HepG2 (cell line): ENCODE results near the gene TNNT1. TPM values are rescaled to one million over a fixed set of nuclear protein-coding genes. Genes with fewer than 3 reads are reported as not detected.

Source experiments
- ATAC-seq: fragments of 200-7000 bp; cut with Tn5 transposase; 3 replicates; pipeline ENCODE4 v1.9.1; 2020; ENCODE audit warnings: mild to moderate bottlenecking, moderate library complexity
- BruUV-seq: library from RNA; stranded (reverse); fragments of 400-500 nt; replicated peaks from 2 replicates; lab custom pipeline; 2021; lab: Mats Ljungman, UMichigan
- CTCF ChIA-PET: fragments of 300-600 bp; formaldehyde crosslinking; extraction: SDS; loops from one replicate; lab custom pipeline; 2021; ENCODE audit warnings: low total read pairs, inconsistent platforms, low intra/inter-chr PET ratio; lab: Yijun Ruan, JAX
- POLR2A ChIA-PET: fragments of 350-600 bp; sonication (Branson Sonifier 250); formaldehyde crosslinking; loops from one replicate; lab custom pipeline; 2020; ENCODE audit warnings: antibody characterized with exemption, inconsistent platforms; lab: Yijun Ruan, JAX
- DNase-seq: peaks from one replicate; pipeline ENCODE4 v3.0.0-alpha.2; 2015; ENCODE audit warnings: low spot score
- FAIRE-seq: peaks from 3 replicates; lab custom pipeline; 2011; peaks lifted over from hg19 to GRCh38; lab: Jason Lieb, UNC
- H2AFZ ChIP-seq: one replicate; pipeline ENCODE4 v1.6.1; 2011; ENCODE audit warnings: low read length, inconsistent platforms
- H3K27ac ChIP-seq: fragments of 300-600 bp; 3 replicates; pipeline ENCODE4 v1.8.0; 2011; ENCODE audit warnings: mixed run types, mild to moderate bottlenecking, mixed read lengths, low read length, inconsistent platforms; ENCODE audit not compliant: insufficient read depth; ENCODE audit errors: extremely low read length
- H3K27me3 ChIP-seq, 2 experiments: fragments of 200-600 bp in 1 of 2; 2 replicates in 1 of 2; 3 replicates in 1 of 2; pipeline versions ENCODE4 v1.6.0 to v1.8.0; 2011; ENCODE audit warnings: low read length in 2 of 2, mild to moderate bottlenecking in 2 of 2, moderate library complexity in 2 of 2, inconsistent platforms in 1 of 2; ENCODE audit not compliant: insufficient read depth in 2 of 2, control insufficient read depth in 1 of 2
- H3K36me3 ChIP-seq, 2 experiments: fragments of 200-600 bp in 1 of 2; replicated peaks in 1 of 2; 2 replicates in 1 of 2; 3 replicates in 1 of 2; pipeline versions ENCODE4 v1.5.1 to v1.8.0; 2011; ENCODE audit warnings: low read length in 2 of 2, inconsistent platforms in 1 of 2; ENCODE audit not compliant: insufficient read depth in 2 of 2, control insufficient read depth in 1 of 2
- H3K4me1 ChIP-seq: 2 replicates; pipeline ENCODE4 v1.5.1; 2012; ENCODE audit warnings: low read length, inconsistent platforms; ENCODE audit not compliant: insufficient read depth
- H3K4me2 ChIP-seq: 2 replicates; pipeline ENCODE4 v1.6.0; 2011; ENCODE audit warnings: low read depth, low read length, inconsistent platforms
- H3K4me3 ChIP-seq, 3 experiments: fragments of 200-600 bp in 1 of 3; sonication (generic), shearing (Covaris generic) in 1 of 3; replicated peaks in 1 of 3; 2 replicates each; pipeline ENCODE4 v1.5.1; 2011 to 2016; ENCODE audit warnings: low read length in 3 of 3, inconsistent platforms in 2 of 3, low read depth in 2 of 3, mild to moderate bottlenecking in 2 of 3, control low read depth in 1 of 3, mixed read lengths in 1 of 3; ENCODE audit not compliant: insufficient read depth in 1 of 3
- H3K79me2 ChIP-seq: one replicate; pipeline ENCODE4 v1.6.1; 2011; ENCODE audit warnings: low read length, inconsistent platforms; ENCODE audit not compliant: insufficient read depth
- H3K9ac ChIP-seq: 2 replicates; pipeline ENCODE4 v1.6.0; 2011; ENCODE audit warnings: mild to moderate bottlenecking, low read depth, low read length, inconsistent platforms; ENCODE audit not compliant: insufficient read depth
- H3K9me3 ChIP-seq: 2 replicates; pipeline ENCODE4 v1.5.1; 2012; ENCODE audit warnings: mild to moderate bottlenecking, low read length
- H4K20me1 ChIP-seq: 2 replicates; pipeline ENCODE4 v1.6.0; 2011; ENCODE audit warnings: inconsistent platforms, mild to moderate bottlenecking, low read length, moderate library complexity; ENCODE audit not compliant: insufficient read depth
- ARNT ChIP-seq: fragments of 450-650 bp; IDR thresholded peaks from 2 replicates; pipeline ENCODE4 v1.6.1; 2017
- CHD4 ChIP-seq: fragments of 200-600 bp; sonication (generic); IDR thresholded peaks from 2 replicates; pipeline ENCODE4 v1.7.0; 2017; ENCODE audit warnings: mild to moderate bottlenecking, low read length, borderline replicate concordance
- MAX ChIP-seq: IDR thresholded peaks from 2 replicates; pipeline ENCODE4 v1.6.1; 2012; ENCODE audit warnings: inconsistent platforms
- MEF2D ChIP-seq: sonication (generic); formaldehyde crosslinking; IDR thresholded peaks from 2 replicates; pipeline ENCODE4 v1.5.1; 2020; ENCODE audit warnings: mild to moderate bottlenecking, missing genetic modification reagents
- NFRKB ChIP-seq: fragments of 450-650 bp; IDR thresholded peaks from 2 replicates; pipeline ENCODE4 v1.6.1; 2017
- NPAS2 ChIP-seq: sonication (generic); formaldehyde crosslinking; IDR thresholded peaks from 2 replicates; pipeline ENCODE4 v1.8.0; 2022; ENCODE audit warnings: mild to moderate bottlenecking, missing genetic modification reagents, borderline replicate concordance
- PCBP2 ChIP-seq: fragments of 200-400 bp; formaldehyde crosslinking; optimal IDR thresholded peaks from 2 replicates; pipeline ENCODE3; 2018; ENCODE audit warnings: low read length, low read depth; ENCODE audit not compliant: poor library complexity, severe bottlenecking
- POGZ ChIP-seq: sonication (generic); formaldehyde crosslinking; IDR thresholded peaks from 2 replicates; pipeline ENCODE4 v1.4.0; 2020; ENCODE audit warnings: mild to moderate bottlenecking, missing genetic modification reagents
- ZFP36L2 ChIP-seq: sonication (generic); formaldehyde crosslinking; IDR thresholded peaks from 2 replicates; pipeline ENCODE4 v1.4.0; 2020; ENCODE audit warnings: missing genetic modification reagents
- ZMYM2 ChIP-seq: sonication (generic); formaldehyde crosslinking; IDR thresholded peaks from 2 replicates; pipeline ENCODE4 v1.8.0; 2022; ENCODE audit warnings: mild to moderate bottlenecking, missing genetic modification reagents
- ZNF510 ChIP-seq: sonication (generic); formaldehyde crosslinking; IDR thresholded peaks from 2 replicates; pipeline ENCODE4 v1.4.0; 2020; ENCODE audit warnings: low read depth, mild to moderate bottlenecking, missing genetic modification reagents
- WGBS: methylation state at CpG from one replicate; pipeline ENCODE4 v1.1.6; 2017; ENCODE audit warnings: low lambda C conversion rate; 5-methylcytosine and 5-hydroxymethylcytosine counted together
- in situ Hi-C: cut with HindIII; loops from 2 replicates; pipeline ENCODE4 v1.10.0; 2017; ENCODE audit warnings: low pct_unique_long_range_greater_than_20kb; ENCODE audit not compliant: extremely low pct_ligation_motif_present
- intact Hi-C: fragments of 100-400 bp; cut with micrococcal nuclease; formaldehyde crosslinking; loops from one replicate; pipeline ENCODE4 v1.10.0; 2022; ENCODE audit not compliant: unreplicated experiment
- polyA plus RNA-seq, 8 experiments: library from polyadenylated mRNA; depleted of rRNA in 3 of 8; stranded (reverse) in 7 of 8; unstranded in 1 of 8; fragments of >200 nt; fragmentation: Illumina TruSeq in 4 of 8; extraction: Trizol in 4 of 8; gene quantifications; 2 replicates each; pipeline versions ENCODE4 v1.2.1 to v1.2.3, GENCODE V29; 2011 to 2016; ENCODE audit warnings: low read depth in 4 of 8, missing spikeins in 1 of 8, mixed read lengths in 1 of 8; ENCODE audit not compliant: insufficient read depth in 1 of 8
- total RNA-seq, 5 experiments: library from RNA; depleted of rRNA; stranded (reverse); fragments of >200 nt; fragmentation: Illumina TruSeq; extraction: Trizol; gene quantifications; 2 replicates each; pipeline ENCODE4 v1.2.3, GENCODE V29; 2016; ENCODE audit warnings: low read depth in 1 of 5

TNNT1 gene
- total and polyA plus RNA-seq, 2 of the 13 experiments (the other 11 are each of a cell fraction or from before 2014, with no cell fraction given), result 1.3 to 2.4 TPM

GRCh38 chr19:55084416-55084815 is 64.6 kb downstream of the TNNT1 start:
- intact Hi-C loops, result no loop called here
- ATAC-seq (no peak), DNase-seq (no peak), FAIRE-seq (no peak)
- Histone ChIP-seq H4K20me1 (peaks cover 6% of the 10 kb centered on the region; the same call in 1 of the 2 replicates), H2AFZ (no peak overlapping the region), H3K27ac (no peak overlapping the region), H3K79me2 (no peaks in the 10 kb centered on the region), H3K9ac (no peak overlapping the region), H3K27me3 (peaks cover 0 to 3% of the 10 kb centered on the region in 2 experiments; a peak in 1 of 5 replicates), H3K4me2 (no peak overlapping the region), H3K36me3 (no peaks in the 10 kb centered on the region), H3K9me3 (no peaks in the 10 kb centered on the region), H3K4me3 (no peak overlapping the region), H3K4me1 (peaks cover 14% of the 10 kb centered on the region; the same call in 1 of the 2 replicates)
- no TSS peak for BruUV-seq
- TF ChIP-seq MAX (no peak), ARNT (no peak), POGZ (no peak), PCBP2 (no peak), ZMYM2 (CRISPR knock-in tag) (no peak), MEF2D (CRISPR knock-in tag) (no peak), CHD4 (no peak), NFRKB (no peak), ZNF510 (CRISPR knock-in tag) (no peak), ZFP36L2 (no peak), NPAS2 (CRISPR knock-in tag) (no peak)
- WGBS, result 63% methylated on average over 6 of the region's 10 CpGs
- in situ Hi-C loops, result no loop called here
- ChIA-PET CTCF (no interaction called here), POLR2A (no interaction called here)
